Right forelimb (tissue), 1 donor: Measurements from ENCODE around the gene CD84.
"Not testable (repeated sequence)": the region's sequence is repeated elsewhere in the genome, so short reads cannot be mapped to it uniquely, and the experiment has no call there.

Experiments used
- DNase-seq: peaks from one replicate; pipeline ENCODE4 v3.0.0-alpha.2; 2018

Gene CD84

DNA sequence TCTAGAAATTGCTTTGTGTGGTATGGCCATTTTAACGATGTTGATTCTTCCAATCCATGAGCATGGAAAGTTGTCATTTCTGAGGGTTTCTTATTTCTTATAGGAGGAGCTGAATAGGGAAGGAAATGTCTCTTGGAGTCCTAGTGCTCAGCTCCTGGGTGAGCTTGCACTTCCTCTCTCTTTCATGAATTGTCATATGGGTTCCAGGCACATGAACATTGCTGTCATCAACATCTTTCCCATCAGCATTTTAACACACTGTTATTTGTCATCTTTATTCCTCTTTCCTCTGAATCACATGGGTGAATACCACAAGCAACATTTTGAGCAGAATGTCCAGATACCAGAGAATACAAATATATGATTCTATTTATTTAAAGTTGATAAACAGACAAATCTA, 79.7 kb downstream of the CD84 start:
- DNase-seq = no peak

DNA sequence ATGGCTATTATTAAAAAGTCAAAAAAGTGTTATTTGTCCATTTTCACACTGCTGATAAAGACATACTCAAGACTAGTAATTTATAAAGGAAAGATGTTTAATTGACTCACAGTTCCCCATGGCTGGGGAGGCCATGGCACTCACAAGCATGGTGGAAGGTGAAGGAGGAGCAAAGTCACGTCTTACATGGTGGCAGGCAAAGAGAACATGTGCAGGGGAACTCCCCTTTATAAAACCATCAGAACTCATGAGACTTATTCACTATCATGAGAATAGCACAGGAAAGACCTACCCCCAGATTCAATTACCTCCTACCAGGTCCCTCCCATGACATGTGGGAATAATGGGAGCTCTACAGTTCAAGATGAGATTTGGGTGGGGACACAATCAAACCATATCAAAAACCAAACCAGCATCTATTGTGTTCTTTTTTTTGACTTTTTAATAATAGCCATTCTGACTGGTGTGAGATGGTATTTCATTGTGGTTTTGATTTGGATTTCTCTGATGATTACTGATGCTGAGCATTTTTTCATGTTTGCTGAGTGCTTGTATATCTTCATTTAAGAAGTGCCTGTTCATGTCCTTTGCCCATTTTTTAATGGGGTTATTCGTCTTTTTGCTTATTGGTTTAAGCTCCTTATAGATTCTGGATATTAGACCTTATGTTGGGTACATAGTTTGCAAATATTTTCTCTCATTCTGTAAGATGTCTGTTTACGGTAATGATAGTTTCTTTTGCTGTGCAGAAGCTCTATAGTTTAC, 80.8 kb downstream of the CD84 start:
- not testable (repeated sequence) for DNase-seq

DNA sequence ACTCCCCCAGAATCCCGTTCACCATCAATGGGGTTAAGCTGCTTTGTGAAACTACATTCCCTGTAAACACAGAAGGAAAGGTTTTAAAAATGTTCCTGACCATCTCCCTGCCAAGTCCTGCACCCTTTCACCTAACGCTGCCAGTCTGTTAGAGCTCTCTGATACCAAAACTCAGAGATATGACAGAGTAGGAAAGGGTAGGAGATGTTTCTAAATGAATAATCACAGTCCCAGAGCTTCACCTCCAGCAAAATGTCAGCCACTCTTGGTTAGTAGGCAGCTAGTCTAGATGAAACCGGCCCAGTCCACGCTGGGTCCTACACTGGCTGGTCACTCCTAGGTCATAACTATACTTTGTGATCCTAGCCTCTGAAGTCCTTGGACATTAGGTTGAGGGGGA, 83.0 kb downstream of the CD84 start:
- DNase-seq = no peak

DNA sequence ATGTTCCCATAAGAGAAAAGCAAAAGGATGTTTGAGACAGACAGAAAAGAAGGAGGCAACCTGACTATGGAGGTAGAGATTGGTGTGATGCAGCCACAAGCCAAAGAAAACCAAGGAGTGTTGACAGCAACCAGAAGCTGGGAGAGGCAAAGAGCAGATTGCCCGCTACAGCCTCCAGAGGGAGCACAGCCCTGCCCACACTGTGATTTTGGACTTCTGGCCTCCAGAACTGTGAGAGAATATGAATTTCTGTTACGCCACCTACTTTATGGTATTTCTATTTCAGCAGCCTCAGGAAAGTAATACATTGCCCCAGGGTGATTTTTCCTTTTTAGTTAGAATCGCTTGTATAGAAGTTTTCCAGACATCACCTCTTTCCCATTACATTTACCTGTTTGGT, 84.7 kb downstream of the CD84 start:
- no peak for DNase-seq

DNA sequence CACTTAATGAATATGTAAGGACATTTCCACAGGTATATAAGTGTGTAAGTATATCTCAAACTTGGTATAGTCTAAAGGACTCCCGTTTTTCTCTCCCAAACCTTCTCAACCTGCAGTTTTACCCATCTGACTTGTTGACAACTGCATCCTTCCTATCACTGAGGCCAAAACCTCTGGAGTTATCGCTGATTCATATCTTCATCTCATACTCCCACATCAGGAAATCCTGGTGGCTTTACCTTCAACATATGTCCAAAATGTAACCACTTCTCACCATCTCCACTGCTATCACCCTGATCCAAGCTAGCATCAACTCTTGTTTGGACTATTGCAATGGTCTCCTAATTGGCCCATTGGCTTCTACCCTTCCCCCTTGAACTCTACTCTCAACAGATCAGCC, 86.7 kb downstream of the CD84 start:
- DNase-seq = no peak

DNA sequence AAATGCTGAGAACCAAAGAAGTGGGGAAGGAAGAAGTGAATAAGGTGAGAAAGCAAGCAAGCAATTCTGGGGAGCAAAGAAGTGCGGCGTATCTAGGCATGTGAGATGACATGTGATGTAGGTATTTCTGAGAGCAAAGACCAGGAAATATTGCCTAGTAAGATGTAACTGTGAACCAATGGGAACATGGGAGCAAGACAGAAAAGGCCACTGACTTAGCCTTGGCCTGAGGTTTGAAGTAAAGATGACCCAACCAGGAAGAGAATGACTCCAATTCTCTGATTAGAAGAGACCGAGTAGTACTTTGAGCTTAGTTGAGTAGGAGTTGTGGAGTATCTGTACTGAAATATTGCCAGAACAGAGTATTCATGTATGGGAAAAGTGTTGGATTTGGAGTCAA, 87.3 kb downstream of the CD84 start:
- DNase-seq = no peak
